Measurements from ENCODE around the gene TRAK2. TPM values are rescaled to one million over a fixed set of nuclear protein-coding genes. Genes with fewer than 3 reads are reported as not detected.

The TRAK2 gene
- total and polyA plus RNA-seq, 2 of the 8 experiments (the other 6 are each of a cell fraction or from before 2014, with no cell fraction given), result 4.5 to 15.7 TPM

- TF ChIP-seq HDAC6 (IDR thresholded peaks at IDR 0.05; ENCODE audit: low read depth, low read length) (no peak), TCF12 (IDR thresholded peaks at IDR 0.05; ENCODE audit: low read depth, low read length) (no peak)
Observed at GRCh38 chr2:201425952-201426351, 25.3 kb downstream of the TRAK2 start (continued).

All from H1 (cell line).